ENCODE measurements around the gene SHOX. TPM values are rescaled to one million over a fixed set of nuclear protein-coding genes. Genes with fewer than 3 reads are reported as not detected.
"Not testable (repeated sequence)": the region's sequence is repeated elsewhere in the genome, so short reads cannot be mapped to it uniquely, and the experiment has no call there.

Gene SHOX
- total RNA-seq, 1 donor from 2014 or later, result not detected

GRCh38 chrX:650811-651210 lies 20.2 kb downstream of the SHOX start:
- no peak for DNase-seq
- intact Hi-C loops (cut with DNase I), result no loop called here
- ATAC-seq (ENCODE audit: poor library complexity), result no peak

- ATAC-seq (ENCODE audit: poor library complexity); intact Hi-C loops (cut with DNase I); DNase-seq: not testable (repeated sequence)
These were observed 21.3 kb downstream of the SHOX start for GRCh38 chrX:651922-652321.

- ATAC-seq (ENCODE audit: poor library complexity) (no peak), DNase-seq (no peak)
These were observed 21.8 kb downstream of the SHOX start for GRCh38 chrX:652341-652741.

GRCh38 chrX:653306-653705 lies 22.7 kb downstream of the SHOX start:
- ATAC-seq (ENCODE audit: poor library complexity) (no peak), DNase-seq (no peak)
- intact Hi-C loops (cut with DNase I), result no loop called here

More at GRCh38 chrX:652341-652741, 21.8 kb downstream of the SHOX start:
- intact Hi-C loops (cut with DNase I), result no loop called here

GRCh38 chrX:661154-661553 lies 30.6 kb downstream of the SHOX start:
- intact Hi-C loops (cut with DNase I), result no loop called here
- ATAC-seq (ENCODE audit: poor library complexity) (no peak), DNase-seq (no peak)

GRCh38 chrX:662126-662525 lies 31.5 kb downstream of the SHOX start:
- intact Hi-C loops (cut with DNase I), result no loop called here
- DNase-seq (no peak), ATAC-seq (ENCODE audit: poor library complexity) (no peak)

- ATAC-seq (ENCODE audit: poor library complexity) (no peak), DNase-seq (no peak)
- intact Hi-C loops (cut with DNase I), result no loop called here
These were observed 33.2 kb downstream of the SHOX start for GRCh38 chrX:663841-664240.

- ATAC-seq (ENCODE audit: poor library complexity), result no peak
These were observed 36.5 kb downstream of the SHOX start for GRCh38 chrX:666762-667720.

GRCh38 chrX:670645-671044 lies 40.1 kb downstream of the SHOX start:
- ATAC-seq (ENCODE audit: poor library complexity) (no peak), DNase-seq (no peak)
- intact Hi-C loops (cut with DNase I), result no loop called here

More at GRCh38 chrX:666762-667720, 36.5 kb downstream of the SHOX start:
- intact Hi-C loops (cut with DNase I), result no loop called here
- no peak for DNase-seq

- DNase-seq (no peak), ATAC-seq (ENCODE audit: poor library complexity) (no peak)
- intact Hi-C loops (cut with DNase I), result no loop called here
These were observed 42.3 kb downstream of the SHOX start for GRCh38 chrX:672931-673330.

- intact Hi-C loops (cut with DNase I), result no loop called here
- DNase-seq, result no peak
- ATAC-seq (ENCODE audit: poor library complexity), result no peak
These were observed 44.8 kb downstream of the SHOX start for GRCh38 chrX:675279-675954.

- no peak for ATAC-seq (ENCODE audit: poor library complexity)
- intact Hi-C loops (cut with DNase I), result no loop called here
- DNase-seq, result no peak
These were observed 45.3 kb downstream of the SHOX start for GRCh38 chrX:675955-676295.

GRCh38 chrX:677376-677775 lies 46.8 kb downstream of the SHOX start:
- DNase-seq (no peak), ATAC-seq (ENCODE audit: poor library complexity) (no peak)
- intact Hi-C loops (cut with DNase I), result no loop called here

GRCh38 chrX:679291-679979 lies 48.8 kb downstream of the SHOX start:
- intact Hi-C loops (cut with DNase I), result no loop called here
- DNase-seq (no peak), ATAC-seq (ENCODE audit: poor library complexity) (no peak)

- ATAC-seq (ENCODE audit: poor library complexity), result no peak
- no peak for DNase-seq
- intact Hi-C loops (cut with DNase I), result no loop called here
These were observed 49.5 kb downstream of the SHOX start for GRCh38 chrX:680062-680461.

GRCh38 chrX:681989-682388 lies 51.4 kb downstream of the SHOX start:
- intact Hi-C loops (cut with DNase I), result no loop called here

GRCh38 chrX:682892-683291 lies 52.3 kb downstream of the SHOX start:
- ATAC-seq (ENCODE audit: poor library complexity) (no peak), DNase-seq (no peak)
- intact Hi-C loops (cut with DNase I), result no loop called here

More at GRCh38 chrX:681989-682388, 51.4 kb downstream of the SHOX start:
- DNase-seq (no peak), ATAC-seq (ENCODE audit: poor library complexity) (no peak)

GRCh38 chrX:683576-683975 lies 53.0 kb downstream of the SHOX start:
- no peak for ATAC-seq (ENCODE audit: poor library complexity)
- DNase-seq, result no peak
- intact Hi-C loops (cut with DNase I), result no loop called here

Measured in Right ventricle myocardium superior (tissue), 1 donor.